ENCODE data around the gene UBAC1. TPM values are rescaled to one million over a fixed set of nuclear protein-coding genes. Genes with fewer than 3 reads are reported as not detected.
"Not testable (repeated sequence)": the region's sequence is repeated elsewhere in the genome, so short reads cannot be mapped to it uniquely, and the experiment has no call there.

Gene UBAC1
- polyA plus RNA-seq, 1 donor (not counting 4 experiments of a cell fraction or from before 2014, with no cell fraction given) = 50.7 TPM

GRCh38 chr9:135968601-135969000 lies 7.4 kb upstream of the UBAC1 start:
- no peaks in the 10 kb centered on the region for H4K20me1 ChIP-seq (ENCODE audit: control insufficient read depth, extremely low read depth, insufficient read depth, low read length)
- H3K4me1 ChIP-seq (ENCODE audit: control insufficient read depth, extremely low read depth, insufficient read depth, low read length) = no peaks in the 10 kb centered on the region
- FAIRE-seq = no peak
- H3K9me1 ChIP-seq (ENCODE audit: control insufficient read depth, extremely low read depth, insufficient read depth, low read length) = no peaks in the 10 kb centered on the region
- H3K9me3 ChIP-seq (ENCODE audit: control insufficient read depth, low read depth, low read length) = no peaks in the 10 kb centered on the region
- DNase-seq (ENCODE audit: low read depth, low spot score) = no peak
- H3K9ac ChIP-seq (ENCODE audit: control insufficient read depth, extremely low read depth, insufficient read depth, low read length) = no peak overlapping the region
- H3K4me3 ChIP-seq (ENCODE audit: control insufficient read depth in 2 of 3, extremely low read depth in 1 of 3, insufficient read depth in 2 of 3, low read depth in 1 of 3, low read length in 3 of 3) = no peak overlapping the region
- no peaks in the 10 kb centered on the region for H3K36me3 ChIP-seq (ENCODE audit: control insufficient read depth in 2 of 2, extremely low read depth in 1 of 2, insufficient read depth in 2 of 2, low read length in 2 of 2)
- H2AFZ ChIP-seq (ENCODE audit: control insufficient read depth, low read length) = no peak overlapping the region
- no peak overlapping the region for H3K4me2 ChIP-seq (ENCODE audit: control insufficient read depth, extremely low read depth, insufficient read depth, low read depth, low read length)
- H3K27me3 ChIP-seq (ENCODE audit: control insufficient read depth, extremely low read depth, insufficient read depth, low read length) = peaks cover 4% of the 10 kb centered on the region
- H3K79me2 ChIP-seq (ENCODE audit: control insufficient read depth, insufficient read depth, low read length) = no peaks in the 10 kb centered on the region
- no peak overlapping the region for H3K27ac ChIP-seq (ENCODE audit: control insufficient read depth, insufficient read depth, low read length)
- TF ChIP-seq CTCF (optimal IDR thresholded peaks at IDR 0.05 in 1 of 3, IDR thresholded peaks at IDR 0.05 in 1 of 3, conservative IDR thresholded peaks at IDR 0.05 in 1 of 3; ENCODE audit: extremely low read depth in 1 of 3, insufficient read depth in 2 of 3, low read length in 3 of 3) = no peak
- TF ChIP-seq EZH2 (IDR thresholded peaks at IDR 0.05; ENCODE audit: low read length) = no peak
- dilution Hi-C loops (cut with MboI; ENCODE audit: extremely low pct_ligation_motif_present, low sequenced_read_pairs) = no loop called here

DNA sequence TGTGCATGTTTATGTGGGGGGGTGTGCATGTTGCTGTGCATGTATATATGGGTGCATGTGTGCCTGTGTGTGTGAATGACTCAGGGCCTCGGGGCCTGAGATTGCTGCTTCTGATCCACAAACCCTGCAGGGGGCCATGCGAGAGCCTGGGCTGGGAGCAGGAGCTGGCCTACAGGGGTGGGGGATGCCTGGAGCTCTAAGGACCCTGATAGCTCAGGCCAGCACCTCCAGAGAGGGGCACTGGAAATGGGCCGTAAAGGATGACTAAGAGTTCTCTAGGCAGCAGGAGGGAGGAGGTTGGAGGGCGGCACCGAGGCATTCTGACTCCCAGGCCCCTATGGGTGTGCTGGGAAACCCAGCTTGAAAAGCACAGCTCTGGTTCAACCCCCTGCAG lies 6.9 kb upstream of the UBAC1 start:
- H3K9me3 ChIP-seq (ENCODE audit: control insufficient read depth, low read depth, low read length) = no peaks in the 10 kb centered on the region
- DNase-seq (ENCODE audit: low read depth, low spot score) (no peak), FAIRE-seq (no peak)
- no peaks in the 10 kb centered on the region for H3K9me1 ChIP-seq (ENCODE audit: control insufficient read depth, extremely low read depth, insufficient read depth, low read length)
- dilution Hi-C loops (cut with MboI; ENCODE audit: extremely low pct_ligation_motif_present, low sequenced_read_pairs) = no loop called here
- no peaks in the 10 kb centered on the region for H4K20me1 ChIP-seq (ENCODE audit: control insufficient read depth, extremely low read depth, insufficient read depth, low read length)
- no peak overlapping the region for H3K27ac ChIP-seq (ENCODE audit: control insufficient read depth, insufficient read depth, low read length)
- H3K4me2 ChIP-seq (ENCODE audit: control insufficient read depth, extremely low read depth, insufficient read depth, low read depth, low read length) = no peak overlapping the region
- H2AFZ ChIP-seq (ENCODE audit: control insufficient read depth, low read length) = no peak overlapping the region
- TF ChIP-seq EZH2 (IDR thresholded peaks at IDR 0.05; ENCODE audit: low read length) = no peak
- no peak for TF ChIP-seq CTCF (optimal IDR thresholded peaks at IDR 0.05 in 1 of 3, IDR thresholded peaks at IDR 0.05 in 1 of 3, conservative IDR thresholded peaks at IDR 0.05 in 1 of 3; ENCODE audit: extremely low read depth in 1 of 3, insufficient read depth in 2 of 3, low read length in 3 of 3)
- H3K36me3 ChIP-seq (ENCODE audit: control insufficient read depth in 2 of 2, extremely low read depth in 1 of 2, insufficient read depth in 2 of 2, low read length in 2 of 2) = no peaks in the 10 kb centered on the region
- H3K4me1 ChIP-seq (ENCODE audit: control insufficient read depth, extremely low read depth, insufficient read depth, low read length) = no peaks in the 10 kb centered on the region
- H3K4me3 ChIP-seq (ENCODE audit: control insufficient read depth in 2 of 3, extremely low read depth in 1 of 3, insufficient read depth in 2 of 3, low read depth in 1 of 3, low read length in 3 of 3) = no peak overlapping the region
- no peak overlapping the region for H3K9ac ChIP-seq (ENCODE audit: control insufficient read depth, extremely low read depth, insufficient read depth, low read length)
- H3K27me3 ChIP-seq (ENCODE audit: control insufficient read depth, extremely low read depth, insufficient read depth, low read length) = peaks cover 4% of the 10 kb centered on the region
- no peaks in the 10 kb centered on the region for H3K79me2 ChIP-seq (ENCODE audit: control insufficient read depth, insufficient read depth, low read length)

DNA sequence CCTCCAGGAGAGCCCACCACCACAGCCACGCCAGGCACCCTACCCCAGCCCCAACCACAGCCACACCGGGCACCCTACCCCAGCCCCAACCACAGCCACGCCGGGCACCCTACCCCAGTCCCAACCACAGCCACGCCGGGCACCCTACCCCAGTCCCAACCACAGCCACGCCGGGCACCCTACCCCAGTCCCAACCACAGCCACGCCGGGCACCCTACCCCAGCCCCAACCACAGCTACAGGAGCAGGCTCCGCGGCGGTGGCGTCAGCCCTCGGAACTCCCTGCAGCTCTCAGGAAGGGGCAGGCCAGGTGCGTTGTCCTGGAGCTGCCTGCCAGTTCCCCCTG lies 5.7 kb upstream of the UBAC1 start:
- H4K20me1 ChIP-seq (ENCODE audit: control insufficient read depth, extremely low read depth, insufficient read depth, low read length); H3K4me1 ChIP-seq (ENCODE audit: control insufficient read depth, extremely low read depth, insufficient read depth, low read length); H3K36me3 ChIP-seq (ENCODE audit: control insufficient read depth in 2 of 2, extremely low read depth in 1 of 2, insufficient read depth in 2 of 2, low read length in 2 of 2); H3K79me2 ChIP-seq (ENCODE audit: control insufficient read depth, insufficient read depth, low read length); H2AFZ ChIP-seq (ENCODE audit: control insufficient read depth, low read length); FAIRE-seq; dilution Hi-C loops (cut with MboI; ENCODE audit: extremely low pct_ligation_motif_present, low sequenced_read_pairs); H3K27me3 ChIP-seq (ENCODE audit: control insufficient read depth, extremely low read depth, insufficient read depth, low read length); H3K4me2 ChIP-seq (ENCODE audit: control insufficient read depth, extremely low read depth, insufficient read depth, low read depth, low read length); DNase-seq (ENCODE audit: low read depth, low spot score); H3K27ac ChIP-seq (ENCODE audit: control insufficient read depth, insufficient read depth, low read length); H3K9ac ChIP-seq (ENCODE audit: control insufficient read depth, extremely low read depth, insufficient read depth, low read length); H3K9me3 ChIP-seq (ENCODE audit: control insufficient read depth, low read depth, low read length); H3K9me1 ChIP-seq (ENCODE audit: control insufficient read depth, extremely low read depth, insufficient read depth, low read length); H3K4me3 ChIP-seq (ENCODE audit: control insufficient read depth in 2 of 3, extremely low read depth in 1 of 3, insufficient read depth in 2 of 3, low read depth in 1 of 3, low read length in 3 of 3): not testable (repeated sequence)
